ENCODE measurements around the gene COL4A1. TPM values are rescaled to one million over a fixed set of nuclear protein-coding genes. Genes with fewer than 3 reads are reported as not detected.

COL4A1 gene
- polyA plus RNA-seq, 1 of the 3 experiments (the other 2 are of a cell fraction) = 30.3 TPM

DNA sequence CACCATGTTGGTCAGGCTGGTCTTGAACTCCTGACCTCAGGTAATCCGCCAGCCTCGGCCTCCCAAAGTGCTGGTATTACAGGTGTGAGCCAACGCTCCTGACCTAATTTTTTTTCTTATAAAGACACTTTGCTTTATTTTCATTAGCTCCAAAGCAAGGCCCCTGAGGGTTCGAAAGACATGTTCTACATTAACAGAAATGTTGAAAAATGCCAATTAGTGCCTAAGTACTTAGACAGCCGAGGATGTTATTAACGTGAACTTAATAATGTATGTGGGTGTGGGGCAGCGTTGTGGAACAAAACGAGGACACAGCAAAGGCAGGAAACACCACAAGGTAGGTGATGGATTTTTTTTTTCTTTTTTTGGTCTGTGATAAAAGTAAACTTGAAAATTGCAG lies 82.4 kb downstream of the COL4A1 start:
- H3K9me3 ChIP-seq = no peaks in the 10 kb centered on the region
- POLR2A ChIA-PET = no interaction called here
- H3K9ac ChIP-seq = no peak overlapping the region
- no peaks in the 10 kb centered on the region for H3K27me3 ChIP-seq (ENCODE audit: insufficient read depth)
- H3K4me1 ChIP-seq (ENCODE audit: control insufficient read depth in 1 of 2, insufficient read depth in 2 of 2, low read depth in 1 of 2, low read length in 1 of 2) = peaks cover 6 to 19% of the 10 kb centered on the region in 2 experiments
- no peak overlapping the region for H2AFZ ChIP-seq (ENCODE audit: low read depth)
- TF ChIP-seq RAD21 (IDR thresholded peaks at IDR 0.05; ENCODE audit: low read length) = no peak
- no peak for TF ChIP-seq FOXM1 (IDR thresholded peaks at IDR 0.05; ENCODE audit: low read depth)
- no peak for TF ChIP-seq GABPA (IDR thresholded peaks at IDR 0.05; ENCODE audit: low read depth)
- TF ChIP-seq, protein P1, sequence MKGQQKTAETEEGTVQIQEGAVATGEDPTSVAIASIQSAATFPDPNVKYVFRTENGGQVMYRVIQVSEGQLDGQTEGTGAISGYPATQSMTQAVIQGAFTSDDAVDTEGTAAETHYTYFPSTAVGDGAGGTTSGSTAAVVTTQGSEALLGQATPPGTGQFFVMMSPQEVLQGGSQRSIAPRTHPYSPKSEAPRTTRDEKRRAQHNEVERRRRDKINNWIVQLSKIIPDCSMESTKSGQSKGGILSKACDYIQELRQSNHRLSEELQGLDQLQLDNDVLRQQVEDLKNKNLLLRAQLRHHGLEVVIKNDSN (IDR thresholded peaks at IDR 0.05; ENCODE audit: borderline replicate concordance, low read depth) = no peak
- TF ChIP-seq MEF2A (IDR thresholded peaks at IDR 0.05; ENCODE audit: borderline replicate concordance, low read depth) = no peak
- no peak for TF ChIP-seq FOSL2 (IDR thresholded peaks at IDR 0.05; ENCODE audit: borderline replicate concordance, low read depth)
- TF ChIP-seq EP300 (IDR thresholded peaks at IDR 0.05; ENCODE audit: borderline replicate concordance in 1 of 2, low read depth in 1 of 2, low read length in 1 of 2) = no peak
- TF ChIP-seq RFX5 (IDR thresholded peaks at IDR 0.05; ENCODE audit: low read length) = no peak
- TF ChIP-seq, protein P2, sequence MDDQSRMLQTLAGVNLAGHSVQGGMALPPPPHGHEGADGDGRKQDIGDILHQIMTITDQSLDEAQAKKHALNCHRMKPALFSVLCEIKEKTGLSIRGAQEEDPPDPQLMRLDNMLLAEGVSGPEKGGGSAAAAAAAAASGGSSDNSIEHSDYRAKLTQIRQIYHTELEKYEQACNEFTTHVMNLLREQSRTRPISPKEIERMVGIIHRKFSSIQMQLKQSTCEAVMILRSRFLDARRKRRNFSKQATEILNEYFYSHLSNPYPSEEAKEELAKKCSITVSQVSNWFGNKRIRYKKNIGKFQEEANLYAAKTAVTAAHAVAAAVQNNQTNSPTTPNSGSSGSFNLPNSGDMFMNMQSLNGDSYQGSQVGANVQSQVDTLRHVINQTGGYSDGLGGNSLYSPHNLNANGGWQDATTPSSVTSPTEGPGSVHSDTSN (IDR thresholded peaks at IDR 0.05) = no peak
- TF ChIP-seq, protein P3, sequence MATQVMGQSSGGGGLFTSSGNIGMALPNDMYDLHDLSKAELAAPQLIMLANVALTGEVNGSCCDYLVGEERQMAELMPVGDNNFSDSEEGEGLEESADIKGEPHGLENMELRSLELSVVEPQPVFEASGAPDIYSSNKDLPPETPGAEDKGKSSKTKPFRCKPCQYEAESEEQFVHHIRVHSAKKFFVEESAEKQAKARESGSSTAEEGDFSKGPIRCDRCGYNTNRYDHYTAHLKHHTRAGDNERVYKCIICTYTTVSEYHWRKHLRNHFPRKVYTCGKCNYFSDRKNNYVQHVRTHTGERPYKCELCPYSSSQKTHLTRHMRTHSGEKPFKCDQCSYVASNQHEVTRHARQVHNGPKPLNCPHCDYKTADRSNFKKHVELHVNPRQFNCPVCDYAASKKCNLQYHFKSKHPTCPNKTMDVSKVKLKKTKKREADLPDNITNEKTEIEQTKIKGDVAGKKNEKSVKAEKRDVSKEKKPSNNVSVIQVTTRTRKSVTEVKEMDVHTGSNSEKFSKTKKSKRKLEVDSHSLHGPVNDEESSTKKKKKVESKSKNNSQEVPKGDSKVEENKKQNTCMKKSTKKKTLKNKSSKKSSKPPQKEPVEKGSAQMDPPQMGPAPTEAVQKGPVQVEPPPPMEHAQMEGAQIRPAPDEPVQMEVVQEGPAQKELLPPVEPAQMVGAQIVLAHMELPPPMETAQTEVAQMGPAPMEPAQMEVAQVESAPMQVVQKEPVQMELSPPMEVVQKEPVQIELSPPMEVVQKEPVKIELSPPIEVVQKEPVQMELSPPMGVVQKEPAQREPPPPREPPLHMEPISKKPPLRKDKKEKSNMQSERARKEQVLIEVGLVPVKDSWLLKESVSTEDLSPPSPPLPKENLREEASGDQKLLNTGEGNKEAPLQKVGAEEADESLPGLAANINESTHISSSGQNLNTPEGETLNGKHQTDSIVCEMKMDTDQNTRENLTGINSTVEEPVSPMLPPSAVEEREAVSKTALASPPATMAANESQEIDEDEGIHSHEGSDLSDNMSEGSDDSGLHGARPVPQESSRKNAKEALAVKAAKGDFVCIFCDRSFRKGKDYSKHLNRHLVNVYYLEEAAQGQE (IDR thresholded peaks at IDR 0.05; ENCODE audit: low read depth, low read length) = no peak
- CTCF ChIA-PET = interaction anchor here (1.0 to 5.0 kb wide), 7 partner anchors 8 to 231 kb away, joined by 3 to 41 read pairs (median 4); no protein-coding TSS in a partner anchor
- no peaks in the 10 kb centered on the region for H4K20me1 ChIP-seq (ENCODE audit: insufficient read depth)
- H3K9me2 ChIP-seq = no peaks in the 10 kb centered on the region
- H3F3A ChIP-seq (replicated peaks; ENCODE audit: insufficient read depth) = peaks cover 39% of the 10 kb centered on the region
- no peak for DNase-seq
- H3K36me3 ChIP-seq (replicated peaks in 1 of 2; ENCODE audit: control insufficient read depth in 1 of 2, insufficient read depth in 2 of 2, low read length in 1 of 2) = peaks cover 0 to 11% of the 10 kb centered on the region in 2 experiments
- H3K27ac ChIP-seq (ENCODE audit: low read depth in 2 of 2, low read length in 1 of 2) = no peak overlapping the region
- 89% methylated on average over 8 of the region's 8 CpGs for WGBS (ENCODE audit: low lambda C conversion rate)
- peaks cover 57% of the 10 kb centered on the region for H3K79me2 ChIP-seq (ENCODE audit: insufficient read depth)
- no peak overlapping the region for H3K4me2 ChIP-seq
- no peak overlapping the region for H3K4me3 ChIP-seq (ENCODE audit: low read depth in 2 of 2, low read length in 1 of 2)
